Tongue (tissue), 2 donors: ENCODE measurements around the gene ARSB. TPM values are rescaled to one million over a fixed set of nuclear protein-coding genes. Genes with fewer than 3 reads are reported as not detected.
"Not testable (repeated sequence)": the region's sequence is repeated elsewhere in the genome, so short reads cannot be mapped to it uniquely, and the experiment has no call there.

Experiments
- DNase-seq: peaks from one replicate; pipeline ENCODE4 v3.0.0-alpha.2; 2015
- total RNA-seq: library from RNA; depleted of rRNA; stranded (reverse); fragments of >200 nt; gene quantifications from one replicate; pipeline ENCODE4 v1.2.3, GENCODE V29; 2014

Gene ARSB
- total RNA-seq, 1 donor from 2014 or later: 17.4 TPM

DNA sequence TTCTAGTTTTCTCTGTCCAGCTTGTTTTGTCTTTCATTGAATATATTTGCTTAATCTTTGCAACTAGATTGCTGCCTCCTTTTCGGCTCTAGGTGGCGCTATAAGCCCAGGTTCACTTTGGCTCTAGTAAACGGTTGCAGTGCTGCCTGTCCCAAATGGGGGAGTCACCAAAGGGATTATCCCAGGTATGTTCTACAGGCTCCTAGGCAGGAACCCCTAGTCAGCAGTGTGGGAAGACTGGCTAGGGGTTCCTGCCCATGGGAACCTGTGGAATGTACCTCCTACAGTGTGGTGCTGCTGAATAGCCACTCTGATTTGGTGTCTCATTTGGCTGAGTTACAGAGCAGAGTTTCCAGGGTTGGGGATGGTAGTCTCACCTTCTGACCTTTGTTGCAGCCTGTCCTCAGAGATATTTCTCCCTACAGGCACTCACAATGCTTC, 85.2 kb downstream of the ARSB start:
- DNase-seq: no peak

DNA sequence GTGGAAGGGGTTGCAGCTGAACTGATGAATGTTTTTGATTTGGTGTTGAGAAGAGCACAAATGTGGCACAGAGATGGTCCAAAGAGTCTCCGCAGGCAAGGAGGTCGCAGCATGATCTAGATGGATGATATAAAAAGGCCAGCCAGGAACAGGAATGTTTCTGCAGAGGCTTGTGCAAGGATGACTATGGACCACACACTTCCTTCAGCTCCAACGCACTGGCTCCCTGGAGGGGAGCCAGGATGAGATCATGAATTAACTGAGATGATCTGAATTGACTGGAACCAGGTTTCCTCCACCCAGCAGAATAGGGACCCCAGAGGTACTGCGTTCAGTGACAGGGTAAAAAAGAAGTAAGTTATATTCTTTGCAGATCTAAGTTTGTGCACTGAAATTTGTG, 89.0 kb downstream of the ARSB start:
- peak; percentile 65 for DNase-seq

DNA sequence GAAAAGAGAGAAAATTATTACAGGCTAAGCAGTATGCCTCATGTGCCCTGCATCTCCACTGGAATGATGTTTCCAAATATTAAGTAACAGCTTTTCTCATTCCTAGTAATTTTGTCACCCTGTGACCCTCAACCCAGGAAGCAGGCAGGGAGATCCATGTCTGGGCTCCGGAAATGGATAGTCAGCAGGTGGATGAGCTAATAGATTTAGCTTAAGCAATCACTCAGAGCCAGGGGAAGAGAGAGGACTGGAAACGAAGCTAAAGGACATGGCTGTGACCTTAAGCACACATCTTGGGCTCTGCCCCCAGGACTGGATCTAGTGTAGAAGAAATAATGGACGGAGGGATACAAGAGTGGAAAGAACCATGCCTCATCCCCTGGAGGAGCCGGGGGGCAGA, 89.5 kb downstream of the ARSB start:
- DNase-seq: no peak

DNA sequence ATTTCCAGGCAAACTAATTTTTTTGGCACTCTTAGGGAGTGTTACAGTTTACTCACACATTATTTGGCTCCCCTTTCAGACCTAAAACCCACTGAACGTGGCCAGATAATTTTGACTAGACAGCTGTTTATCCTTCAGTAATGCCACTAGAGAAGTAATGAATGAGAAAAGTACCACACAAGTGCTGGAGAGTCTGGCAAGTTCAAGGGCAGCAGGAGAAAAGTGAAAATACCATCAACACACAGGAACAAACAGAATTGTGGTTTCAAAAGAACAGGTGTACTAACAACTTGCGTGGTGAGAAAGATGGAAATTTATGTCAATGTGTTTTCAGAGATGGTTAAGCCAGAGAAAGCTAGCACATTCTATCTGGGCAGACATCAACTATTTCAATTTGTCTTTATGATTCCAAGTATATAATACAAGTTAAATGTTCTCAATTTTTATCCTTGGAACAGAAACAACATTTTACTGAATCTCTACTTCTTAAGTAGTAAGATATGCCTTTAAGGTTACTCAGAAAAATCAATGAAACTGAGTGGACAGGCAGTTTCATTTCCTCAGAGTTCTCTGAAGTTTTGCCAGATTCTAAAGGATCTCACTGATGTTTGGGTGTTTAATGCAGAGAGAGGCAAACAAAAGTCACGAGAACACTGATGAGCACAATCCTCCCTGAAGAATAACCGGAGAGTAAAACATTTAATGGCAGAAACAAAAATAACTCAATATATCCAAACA, 91.0 kb downstream of the ARSB start:
- peak; percentile 34 for DNase-seq

DNA sequence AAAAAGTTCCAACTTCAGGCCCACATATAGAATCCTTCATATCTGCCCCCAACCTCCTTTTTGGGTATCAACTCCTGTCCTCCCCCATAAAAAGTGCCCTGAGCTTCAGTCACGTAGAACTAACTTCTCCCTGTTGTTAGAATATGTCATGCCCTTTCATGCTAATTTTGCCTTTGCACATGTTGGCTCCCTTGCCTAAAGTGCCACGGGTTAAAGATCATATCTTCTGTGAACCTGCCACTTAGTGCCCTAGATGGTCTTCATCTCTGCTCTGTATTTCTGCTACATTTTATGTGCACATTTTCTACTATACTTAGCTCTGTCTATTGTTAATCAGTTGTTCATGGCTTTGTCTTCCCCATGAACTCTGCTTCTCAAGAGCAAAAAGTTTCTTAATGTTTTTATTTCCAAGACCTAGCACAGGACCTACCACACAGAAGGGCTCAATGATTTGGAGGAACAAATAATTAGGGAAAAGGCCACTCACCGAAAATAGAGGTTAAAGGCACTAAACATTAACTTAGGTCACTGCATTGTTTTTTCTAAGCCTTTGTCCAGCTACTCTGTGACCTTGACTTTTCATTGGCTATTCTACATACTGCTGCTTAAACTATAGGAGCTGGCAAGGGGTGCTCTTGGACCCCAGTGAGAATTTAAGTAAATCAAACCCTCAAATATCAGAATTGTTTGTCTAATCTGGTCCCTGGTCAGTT, 94.3 kb downstream of the ARSB start:
- DNase-seq: no peak

DNA sequence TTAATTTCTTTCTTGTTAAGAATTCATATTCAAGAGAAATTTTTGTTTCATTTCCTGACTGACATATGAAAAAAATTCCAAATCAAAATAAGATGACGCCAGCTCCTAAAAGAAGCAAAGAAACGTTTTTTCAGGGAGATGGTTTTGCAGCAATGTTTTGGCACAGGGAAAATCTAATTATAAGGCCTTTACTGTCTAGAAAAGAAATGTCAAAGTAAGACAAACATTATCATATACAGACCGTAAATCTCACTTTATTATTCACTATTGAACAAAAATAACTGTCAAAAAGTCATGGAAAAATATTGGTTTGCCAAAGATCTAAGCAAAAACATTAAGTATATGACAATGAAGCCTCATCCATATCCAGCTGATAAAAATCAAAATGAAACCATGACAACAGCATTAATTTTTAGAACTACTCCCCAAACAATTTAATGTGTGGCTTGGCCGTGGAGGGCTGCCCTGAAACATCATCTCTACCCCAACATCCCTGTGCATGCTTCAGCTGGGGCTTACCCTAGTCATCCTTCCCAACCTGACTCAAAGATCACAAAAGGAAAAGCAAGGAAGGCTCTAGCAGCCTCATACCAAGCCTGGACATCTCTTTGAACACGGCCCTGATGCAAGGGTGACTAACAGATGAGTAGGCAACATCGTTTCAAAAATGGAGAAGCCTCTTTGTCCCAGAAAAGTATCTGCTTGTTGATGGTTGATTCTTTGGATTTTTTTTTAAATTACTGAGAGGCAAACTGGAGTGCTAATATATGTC, 95.6 kb downstream of the ARSB start:
- no peak for DNase-seq

DNA sequence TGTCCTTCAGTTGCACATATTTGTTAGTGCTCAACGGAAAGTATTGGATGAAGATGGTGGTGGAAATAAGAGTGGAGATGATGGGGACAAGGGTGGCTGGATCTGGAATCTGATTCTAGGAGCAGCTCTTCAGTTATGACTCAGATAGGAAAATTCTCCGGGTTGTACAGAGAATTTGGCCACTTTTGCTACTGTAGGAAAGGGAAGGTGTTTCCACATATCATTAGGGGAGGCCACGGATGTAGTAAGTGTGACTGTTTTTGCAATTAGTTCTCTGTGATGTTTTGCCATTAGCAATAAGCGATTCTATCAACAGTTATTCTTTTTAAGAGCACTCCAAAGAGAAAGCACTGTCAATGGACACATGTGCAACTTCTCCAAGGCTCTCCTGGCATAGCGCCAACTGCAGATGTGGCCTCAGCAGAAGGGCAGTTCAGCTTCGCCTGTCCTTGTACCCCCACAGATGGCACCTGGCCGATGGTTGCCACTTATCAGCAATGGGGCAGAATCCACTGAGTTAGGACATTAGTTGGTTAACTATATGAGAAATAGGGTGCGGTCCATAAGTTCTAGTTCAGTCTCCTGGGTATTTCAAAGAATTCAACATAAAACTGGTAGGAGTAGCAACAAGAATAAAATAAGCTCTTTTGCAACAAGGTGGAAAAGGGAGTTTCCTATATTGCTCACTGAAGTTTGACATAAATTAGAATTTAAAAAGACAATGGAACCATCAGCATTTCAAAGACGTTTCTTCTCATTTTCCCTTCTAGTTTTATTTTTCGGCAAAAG, 96.3 kb downstream of the ARSB start:
- no peak for DNase-seq

DNA sequence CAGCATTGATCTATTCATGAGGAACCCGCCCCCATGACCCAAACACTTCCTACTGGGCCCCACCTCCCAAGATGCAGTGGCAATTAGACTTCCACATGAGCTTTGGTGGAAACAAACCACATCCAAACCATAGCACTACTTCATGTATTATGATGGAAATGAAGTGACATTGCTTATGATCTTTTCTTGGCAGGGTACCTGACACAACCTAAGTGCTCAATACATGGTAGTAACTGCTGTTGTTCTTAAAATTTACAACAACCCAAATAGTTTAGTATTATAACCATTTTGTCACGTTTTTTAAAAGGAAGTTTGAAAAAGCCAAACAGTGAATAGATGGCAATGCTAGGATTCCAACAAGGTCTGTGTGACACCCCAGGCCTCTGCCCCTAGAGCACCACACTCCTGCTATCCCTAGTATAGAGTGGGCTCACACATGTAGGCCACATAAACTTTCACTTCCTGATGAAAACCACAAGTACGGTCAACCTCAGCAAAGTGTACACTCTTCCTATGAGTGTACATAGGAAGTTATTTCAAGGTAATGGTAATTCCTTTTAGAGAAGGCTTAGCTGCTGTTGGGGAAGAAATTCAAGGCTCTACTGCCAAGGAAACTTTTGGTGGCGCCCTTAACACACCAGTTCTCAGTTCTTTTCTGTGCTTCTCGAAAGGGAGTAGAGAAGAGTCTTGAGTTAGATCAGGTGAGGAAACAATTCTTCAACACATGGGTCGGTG, 97.6 kb downstream of the ARSB start:
- no peak for DNase-seq

DNA sequence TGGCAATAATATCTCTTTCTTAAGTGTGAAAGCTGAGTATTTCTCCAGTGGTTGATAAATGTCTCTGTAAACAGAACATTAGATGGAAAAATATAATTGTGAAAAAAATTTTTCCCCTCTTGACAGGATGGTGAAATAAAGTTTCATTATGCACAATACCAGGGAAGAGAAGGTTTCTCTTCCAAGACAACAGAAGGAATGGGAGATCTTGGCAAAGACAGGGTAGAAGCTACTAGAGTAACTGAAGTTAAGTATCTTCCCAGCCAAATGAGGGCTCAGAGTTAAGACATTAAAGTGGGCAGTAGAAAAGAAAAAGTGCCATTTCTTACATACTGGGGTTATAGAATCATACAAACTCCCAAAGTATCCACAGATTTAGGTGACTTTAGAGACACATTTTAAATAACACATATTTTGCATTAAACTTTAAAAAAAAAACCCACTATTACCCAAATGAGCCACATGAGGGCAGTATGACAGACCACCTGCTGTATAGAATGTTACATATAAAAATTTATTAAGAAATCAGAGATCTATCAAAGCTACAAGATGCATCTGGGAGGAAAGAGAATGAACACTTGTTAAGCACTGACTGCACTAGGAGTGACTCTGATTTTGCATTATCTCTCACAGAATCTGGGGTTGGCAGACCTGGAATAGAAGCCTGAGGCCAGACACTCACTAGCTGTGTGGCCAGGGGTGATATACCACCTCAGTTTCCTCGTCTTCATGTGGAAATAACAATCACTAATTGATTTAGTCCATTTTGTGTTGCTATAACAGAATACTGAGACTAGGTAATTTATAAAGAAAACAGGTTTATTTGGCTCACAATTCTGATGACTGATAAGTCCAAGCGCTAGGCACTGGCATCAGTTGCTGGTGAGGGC, 98.5 kb downstream of the ARSB start:
- DNase-seq: peak; percentile 36

DNA sequence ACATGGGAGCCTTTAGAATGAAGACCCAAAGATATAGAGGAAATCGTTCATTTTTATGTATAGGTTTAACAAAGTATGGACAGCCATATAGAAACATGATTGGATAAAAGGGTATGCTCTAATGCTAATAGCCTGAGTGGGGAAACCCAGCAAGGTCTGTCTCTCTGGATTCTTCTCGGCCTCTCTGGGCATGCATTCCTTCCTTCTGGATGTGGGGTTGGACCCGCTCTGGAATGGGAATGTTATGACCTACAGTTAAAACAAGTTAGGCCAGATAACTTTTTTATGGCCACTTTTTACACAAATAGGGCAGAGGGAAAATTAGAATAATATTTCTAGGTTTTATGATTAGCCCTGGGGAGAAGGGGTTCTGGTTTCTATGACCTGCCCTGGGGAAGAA, 103.2 kb downstream of the ARSB start:
- no peak for DNase-seq

DNA sequence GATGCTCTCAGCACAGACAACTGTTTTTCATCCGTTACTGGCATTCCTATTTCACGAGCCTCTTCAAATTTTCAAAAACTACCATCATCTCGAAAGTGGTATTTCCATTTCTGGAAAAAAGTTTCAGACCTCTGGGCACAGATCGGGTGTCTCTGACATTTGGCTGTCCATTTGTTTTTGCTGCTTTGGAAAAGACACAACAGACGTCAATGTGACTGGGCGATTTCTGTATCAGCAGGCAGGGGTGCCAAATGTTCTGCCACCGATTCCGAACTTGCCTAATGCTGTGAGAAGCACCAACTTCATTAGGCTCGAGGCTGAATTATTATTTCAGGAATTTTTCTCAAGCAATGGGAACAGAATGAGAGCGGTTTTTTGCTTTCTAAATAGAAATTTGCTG, 105.6 kb downstream of the ARSB start:
- DNase-seq: no peak

DNA sequence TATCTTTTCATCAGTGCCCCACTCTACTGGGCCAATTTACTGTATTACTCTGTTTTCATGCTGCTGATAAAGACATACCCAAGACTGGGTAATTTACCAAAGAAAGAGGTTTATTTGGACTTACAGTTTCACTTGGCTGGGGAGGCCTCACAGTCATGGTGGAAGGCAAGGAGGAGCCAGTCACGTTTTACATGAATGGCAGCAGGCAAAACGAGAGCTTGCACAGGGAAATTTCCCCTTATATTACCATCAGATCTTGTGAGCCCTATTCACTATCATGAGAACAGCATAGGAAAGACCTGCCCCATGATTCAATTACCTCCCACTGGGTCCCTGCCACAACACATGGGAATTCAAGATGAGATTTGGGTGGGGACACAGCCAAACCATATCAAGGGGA, 119.0 kb downstream of the ARSB start:
- DNase-seq: not testable (repeated sequence)

DNA sequence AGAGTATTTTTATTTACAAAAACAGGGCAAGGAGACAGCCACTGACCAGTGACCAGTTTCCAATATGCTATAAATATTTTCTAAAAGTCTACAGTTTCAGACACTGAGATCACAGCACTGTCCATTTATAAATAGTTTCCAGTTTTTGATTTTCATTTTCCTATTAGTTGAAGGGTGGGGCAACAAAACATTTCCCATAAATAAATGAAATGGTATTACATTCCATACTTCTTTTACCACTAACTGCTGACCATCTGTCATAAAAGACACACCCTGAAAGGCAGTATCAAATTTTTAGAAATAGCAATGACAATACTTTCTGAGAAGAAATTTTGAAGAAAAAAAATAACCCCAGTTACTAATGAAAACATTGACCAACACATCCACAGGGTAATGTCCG, 126.7 kb downstream of the ARSB start:
- no peak for DNase-seq

DNA sequence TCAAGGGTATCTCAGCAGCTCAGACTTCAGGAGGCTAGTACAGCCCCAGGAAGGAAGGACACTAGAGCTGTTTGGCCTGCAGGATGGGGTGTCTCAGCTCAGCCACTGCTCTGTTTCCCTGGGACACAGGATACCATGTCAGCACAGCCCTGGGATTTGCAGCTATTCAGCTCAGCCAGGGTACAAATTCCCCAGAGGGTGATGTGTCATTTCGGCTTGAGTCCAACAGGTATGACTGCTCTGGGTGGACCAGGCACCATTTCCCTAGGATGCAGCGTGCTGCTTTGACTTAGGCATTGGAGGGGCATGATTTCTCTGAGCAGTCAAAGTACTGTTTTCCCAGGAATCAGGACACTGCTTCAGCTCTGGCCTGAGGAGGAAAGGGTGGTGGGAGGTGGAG, 130.1 kb downstream of the ARSB start:
- DNase-seq: no peak

DNA sequence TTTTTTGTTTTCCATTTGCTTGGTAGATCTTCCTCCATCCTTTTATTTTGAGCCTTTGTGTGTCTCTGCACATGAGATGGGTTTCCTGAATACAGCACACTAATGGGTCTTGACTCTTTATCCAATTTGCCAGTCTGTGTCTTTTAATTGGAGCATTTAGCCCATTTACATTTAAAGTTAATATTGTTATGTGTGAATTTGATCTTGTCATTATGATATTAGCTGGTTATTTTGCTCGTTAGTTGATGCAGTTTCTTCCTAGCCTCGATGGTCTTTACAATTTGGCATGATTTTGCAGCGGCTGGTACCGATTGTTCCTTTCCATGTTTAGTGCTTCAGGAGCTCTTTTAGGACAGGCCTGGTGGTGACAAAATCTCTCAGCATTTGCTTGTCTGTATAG, 133.2 kb downstream of the ARSB start:
- DNase-seq: not testable (repeated sequence)

DNA sequence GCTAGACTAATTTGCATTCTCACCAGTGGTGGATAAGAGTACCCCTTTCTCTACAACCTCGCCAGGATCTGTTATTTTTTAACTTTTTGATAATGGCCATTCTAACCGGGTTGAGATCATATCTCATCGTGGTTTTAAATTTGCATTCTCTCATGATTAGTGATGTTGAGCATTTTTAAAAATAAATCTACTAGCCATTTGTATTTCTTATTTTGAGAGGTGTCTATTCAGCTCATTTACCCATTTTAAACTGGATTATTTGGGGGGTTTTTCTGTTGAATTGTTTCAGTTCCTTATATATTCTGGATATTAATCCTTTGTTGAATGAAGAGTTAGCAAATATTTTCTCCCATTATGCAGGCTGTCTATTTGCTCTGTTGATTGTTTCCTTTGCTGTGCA, 139.6 kb downstream of the ARSB start:
- DNase-seq: no peak

DNA sequence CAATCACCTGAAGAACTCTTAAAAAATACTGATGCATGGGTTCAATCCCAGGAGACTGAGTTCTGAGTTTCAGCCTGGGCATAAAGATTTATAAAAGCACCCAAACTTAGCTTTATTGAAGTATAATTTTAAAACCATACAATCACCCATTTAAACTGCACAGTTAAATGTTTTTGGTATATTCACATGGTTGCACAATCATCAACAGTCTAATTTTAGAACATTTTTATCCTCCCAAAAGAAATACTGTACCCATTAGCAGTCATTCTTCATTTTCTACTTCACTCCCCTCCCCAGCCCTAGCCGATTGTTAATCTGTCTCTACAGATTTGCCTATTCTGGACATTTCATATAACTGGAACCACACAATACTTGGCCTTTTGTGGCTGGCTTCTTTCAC, 141.7 kb downstream of the ARSB start:
- DNase-seq: no peak

DNA sequence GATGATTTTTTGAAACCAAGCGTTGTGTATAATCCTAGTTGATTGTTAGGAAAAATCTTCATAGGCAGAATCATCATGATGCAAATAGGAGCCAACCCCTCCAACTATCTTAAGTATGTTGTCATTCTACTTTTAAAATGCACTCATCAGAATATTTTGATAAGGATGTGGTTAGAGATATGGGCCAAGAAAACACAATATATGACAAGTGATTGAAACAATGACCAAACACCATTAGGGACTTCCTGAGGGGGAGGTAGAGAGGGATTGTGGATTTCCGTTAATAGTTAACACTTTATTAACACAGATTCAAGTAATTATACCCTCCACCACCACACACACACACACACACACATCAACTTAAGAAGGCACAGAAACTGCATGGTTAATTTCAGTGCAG, 143.3 kb downstream of the ARSB start:
- DNase-seq: no peak

DNA sequence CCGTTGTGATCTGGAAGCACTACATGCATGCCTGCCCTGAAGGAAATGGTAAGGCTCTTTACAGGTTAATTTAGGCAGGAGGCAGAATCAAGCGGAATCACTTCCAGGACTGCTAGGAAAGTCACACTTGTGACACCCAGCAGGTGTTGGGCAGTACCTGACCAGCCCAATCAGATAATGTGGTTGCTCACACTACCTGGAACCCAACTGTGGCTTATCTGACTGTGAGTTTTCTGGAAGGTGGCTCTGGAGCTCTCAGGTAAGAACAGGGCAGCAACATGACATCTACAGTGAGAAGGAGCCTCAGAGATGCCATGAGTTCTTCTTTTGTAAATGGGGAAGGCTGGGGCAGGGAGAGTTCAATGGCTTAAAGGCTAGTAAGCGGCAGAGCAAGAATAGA, 146.4 kb downstream of the ARSB start:
- no peak for DNase-seq

DNA sequence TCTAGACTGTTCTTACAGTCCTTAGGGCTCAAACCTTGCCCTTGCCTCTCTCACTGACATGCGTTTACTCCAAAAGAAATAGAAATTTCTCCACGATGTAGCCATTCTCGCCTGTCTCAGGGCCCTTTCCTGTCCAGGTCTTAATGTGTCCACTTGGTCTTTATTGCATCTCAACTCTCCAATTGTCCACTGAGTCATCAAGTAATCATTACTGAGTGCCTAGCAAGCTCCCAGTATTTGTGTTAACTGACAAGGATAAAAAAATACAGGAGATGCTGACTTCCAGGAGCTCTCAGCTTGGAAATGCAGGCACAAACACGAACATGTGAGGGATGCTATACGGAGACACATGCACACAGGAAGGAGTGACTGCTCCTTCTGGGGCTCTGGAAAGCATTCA, 147.3 kb downstream of the ARSB start:
- no peak for DNase-seq

DNA sequence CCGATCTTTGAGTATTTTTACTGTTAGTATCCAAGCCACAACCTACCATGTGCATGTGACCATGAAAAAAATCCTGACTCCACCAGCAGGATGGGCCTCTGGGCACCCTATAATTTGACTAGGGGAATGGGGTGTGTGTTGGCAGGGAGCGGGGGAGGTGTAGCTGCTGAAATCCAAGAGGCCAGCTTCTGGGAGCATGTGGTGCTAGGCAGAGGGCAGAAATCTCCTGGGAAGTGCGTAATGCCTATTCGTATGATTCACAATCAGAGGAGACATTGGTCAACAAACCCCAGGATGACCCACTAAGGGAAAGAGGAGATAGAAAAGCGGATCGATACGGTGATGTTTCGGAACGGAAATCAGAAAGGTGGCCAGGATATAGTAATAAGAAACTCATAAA, 149.9 kb downstream of the ARSB start:
- DNase-seq: no peak
